GM18505 (cell line): ENCODE data around the gene LMOD3.

Source experiments
- ATAC-seq: cut with Tn5 transposase; IDR thresholded peaks from one replicate; pipeline ENCODE4 v1.9.1; 2021; ENCODE audit not compliant: unreplicated experiment
- POLR2A ChIP-seq: IDR thresholded peaks from 4 replicates; pipeline ENCODE4 v1.6.1; 2011; ENCODE audit warnings: borderline replicate concordance; ENCODE audit not compliant: insufficient read depth, insufficient read length; ENCODE audit errors: extremely low read depth

LMOD3 gene

DNA sequence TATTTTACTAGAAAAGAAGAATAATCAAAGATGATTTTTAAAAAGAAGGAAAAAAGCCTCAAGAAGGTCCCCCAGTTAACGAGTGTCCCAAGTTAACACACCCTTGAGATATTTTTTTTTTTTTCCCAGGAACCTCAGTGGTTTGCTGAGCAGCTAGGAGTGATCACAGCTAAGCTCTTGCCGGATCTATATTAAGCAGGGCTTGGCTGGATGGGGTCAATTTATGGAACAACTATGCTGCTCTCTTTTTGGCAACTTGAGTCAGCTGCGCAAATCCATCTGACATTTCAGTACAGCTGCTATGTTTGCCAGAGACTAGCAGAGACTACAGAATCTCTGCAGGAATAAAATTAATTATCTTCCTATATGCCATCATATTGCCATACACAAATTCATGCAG, at the start of gene LMOD3:
TSS of gene LMOD3 (minus strand) at position 193 of the 400 bp plus-strand sequence. CDS start 209 bp downstream, outside the sequence.
- no peak for TF ChIP-seq POLR2A
- ATAC-seq: no peak

DNA sequence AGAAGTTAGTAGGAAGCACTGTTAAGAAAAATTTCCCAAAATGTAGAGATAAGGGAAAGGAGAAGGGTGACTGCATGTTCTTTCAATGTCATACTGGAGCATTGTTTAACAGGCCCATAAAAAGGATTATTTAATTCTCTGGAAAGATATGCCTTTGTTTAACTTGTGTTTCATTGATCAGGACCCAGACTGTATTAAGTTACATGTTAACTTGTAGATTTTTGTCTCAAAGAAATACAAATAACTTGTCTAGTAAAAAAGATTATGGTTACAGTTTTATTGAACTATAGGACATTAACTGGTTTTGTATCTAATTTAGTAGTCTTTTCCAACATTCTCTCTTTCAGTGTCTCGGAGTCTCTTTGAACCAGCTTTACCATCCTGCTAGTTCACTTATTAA, 49.7 kb upstream of the LMOD3 start:
- ATAC-seq: no peak
- TF ChIP-seq POLR2A: no peak

DNA sequence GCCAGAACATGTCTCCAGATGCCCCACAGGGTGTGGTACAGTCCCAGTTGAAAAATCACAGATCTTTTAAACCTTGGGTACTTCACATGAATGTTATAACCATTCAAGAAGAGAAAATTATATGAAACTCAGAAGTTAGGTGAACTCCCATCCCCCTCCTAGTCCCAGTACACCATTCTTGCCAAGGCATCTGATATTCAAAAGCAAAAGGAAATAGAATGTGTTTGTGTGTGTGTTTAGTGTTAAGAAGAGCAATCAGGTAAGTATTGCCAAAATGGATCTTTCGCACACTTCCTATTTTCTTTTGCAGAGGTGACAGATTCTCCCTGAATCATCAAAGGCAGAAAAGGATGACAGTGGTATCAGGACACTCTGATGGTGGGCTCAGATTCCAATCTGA, 44.1 kb upstream of the LMOD3 start:
- no peak for TF ChIP-seq POLR2A
- no peak for ATAC-seq

DNA sequence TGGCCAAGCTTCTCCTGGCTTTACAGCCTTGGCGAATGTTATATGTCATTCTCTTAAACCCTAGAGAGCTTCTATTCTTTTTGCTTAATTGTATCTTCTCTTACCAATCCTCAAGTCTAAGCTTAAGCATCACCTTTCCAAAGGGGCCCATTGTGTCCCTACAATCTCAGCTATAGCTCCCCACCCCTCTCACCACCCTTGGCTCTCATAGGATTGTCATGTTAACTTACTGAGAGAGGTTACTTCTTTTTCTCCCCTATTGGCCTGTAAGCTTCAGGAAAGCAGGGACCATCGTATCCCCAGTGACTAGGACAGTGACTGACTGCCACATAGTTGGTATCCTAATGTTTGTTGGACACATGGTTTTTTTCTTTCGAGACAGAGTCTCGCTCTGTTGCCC, 43.3 kb upstream of the LMOD3 start:
- TF ChIP-seq POLR2A: no peak
- no peak for ATAC-seq

DNA sequence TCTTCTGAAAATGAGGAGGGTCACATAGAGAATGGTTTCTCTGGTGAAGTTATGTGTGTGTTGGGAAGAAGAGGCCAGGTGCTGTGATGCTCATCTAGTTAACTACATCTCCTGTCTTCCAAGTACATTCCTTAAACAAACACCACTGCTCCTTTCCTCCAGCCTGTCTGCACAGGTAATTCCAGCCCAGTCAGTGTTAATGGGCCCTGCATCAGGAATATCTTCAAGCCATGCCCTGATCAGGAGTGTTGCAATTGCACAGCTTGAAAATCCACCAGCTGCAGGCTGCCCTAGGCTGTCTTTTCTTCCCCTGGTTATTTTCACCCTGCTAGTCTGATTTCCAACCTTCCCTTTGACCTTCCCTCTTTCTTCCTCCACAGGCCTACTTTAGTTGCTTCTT, 41.9 kb upstream of the LMOD3 start:
- no peak for ATAC-seq
- no peak for TF ChIP-seq POLR2A

DNA sequence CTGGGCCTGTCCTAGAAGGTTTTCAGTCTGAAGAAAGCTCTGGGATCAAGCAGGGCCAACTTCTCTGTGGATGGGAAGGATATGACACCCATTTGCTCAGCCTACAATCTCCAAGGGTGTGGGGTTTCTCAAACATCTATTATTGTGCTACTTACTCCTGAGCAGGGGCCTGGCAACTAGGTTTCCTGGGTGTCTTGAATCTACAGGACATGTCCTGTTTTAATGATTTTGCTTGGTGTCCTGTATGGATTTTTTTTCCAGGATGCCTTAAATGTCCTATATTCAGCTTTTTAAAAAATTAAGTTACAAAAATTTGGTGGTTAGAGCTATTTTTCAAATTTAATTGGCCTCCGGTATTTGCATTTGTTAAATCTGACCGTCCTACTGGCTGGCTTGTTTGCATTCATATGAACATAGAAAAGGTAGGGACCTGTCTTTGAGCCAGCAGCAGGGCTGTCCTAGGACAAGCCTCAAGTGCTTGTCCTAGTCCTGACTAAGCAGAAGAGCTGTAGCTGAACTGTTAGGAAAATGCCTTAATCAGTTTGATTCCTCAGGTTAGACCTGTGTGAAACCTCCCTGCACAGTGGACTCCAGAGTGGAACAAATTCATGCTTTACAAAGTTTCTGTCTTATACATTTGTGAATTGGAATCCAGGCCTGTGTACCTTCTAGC, 40.0 kb upstream of the LMOD3 start:
- TF ChIP-seq POLR2A: no peak
- no peak for ATAC-seq

DNA sequence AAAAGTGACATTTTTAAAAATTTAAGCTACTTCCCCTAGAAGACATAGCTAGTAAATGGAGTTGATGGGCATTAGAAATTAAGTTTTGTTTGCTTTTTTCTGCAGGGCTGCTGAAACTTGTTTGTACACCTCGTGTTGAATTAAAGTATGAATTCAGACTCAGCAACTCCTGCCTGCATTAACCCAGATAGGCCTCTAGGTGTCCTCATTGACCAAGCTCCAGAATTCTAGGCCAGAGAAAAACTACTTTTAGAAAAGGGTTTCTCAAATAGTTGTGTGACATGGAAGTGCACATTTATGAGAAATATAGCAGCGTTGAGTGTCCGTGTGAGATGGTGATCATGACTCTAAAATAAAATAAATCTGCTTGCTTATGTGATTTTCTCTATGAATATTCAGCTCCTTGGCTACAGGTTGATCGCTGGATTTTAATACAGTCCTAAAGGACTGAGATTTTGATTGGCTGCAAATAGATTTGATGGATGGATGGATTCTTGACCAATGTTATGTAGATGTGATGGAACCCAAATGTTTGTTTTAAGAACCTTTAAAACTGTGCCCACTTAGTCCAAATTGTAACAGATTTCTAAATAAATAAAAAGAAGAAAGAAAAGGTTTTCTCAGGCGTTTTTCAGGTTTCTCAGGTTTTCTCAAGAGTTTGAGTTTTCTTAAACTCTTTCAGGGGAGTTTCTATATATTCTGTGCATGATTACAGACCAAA, 39.4 kb upstream of the LMOD3 start:
- no peak for TF ChIP-seq POLR2A
- no peak for ATAC-seq

DNA sequence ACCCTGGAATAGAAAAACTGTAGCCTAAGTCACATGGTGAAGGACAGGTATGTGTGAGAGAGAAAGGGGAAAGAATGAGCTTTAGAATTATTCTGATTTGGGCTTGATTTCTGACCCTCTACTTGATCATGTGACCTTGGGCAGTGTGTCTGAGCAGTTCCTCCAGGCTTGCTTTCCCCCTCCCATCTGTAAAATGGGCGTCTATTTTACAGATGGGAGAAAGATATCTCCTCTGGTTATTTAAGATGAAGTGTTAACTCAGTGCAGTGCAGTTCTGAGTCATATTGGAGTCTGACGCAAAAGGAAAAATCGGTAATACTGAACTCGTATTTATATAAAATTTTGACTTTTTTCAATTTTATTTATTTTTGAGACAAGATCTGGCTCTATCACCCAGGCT, 38.1 kb upstream of the LMOD3 start:
- TF ChIP-seq POLR2A: no peak

DNA sequence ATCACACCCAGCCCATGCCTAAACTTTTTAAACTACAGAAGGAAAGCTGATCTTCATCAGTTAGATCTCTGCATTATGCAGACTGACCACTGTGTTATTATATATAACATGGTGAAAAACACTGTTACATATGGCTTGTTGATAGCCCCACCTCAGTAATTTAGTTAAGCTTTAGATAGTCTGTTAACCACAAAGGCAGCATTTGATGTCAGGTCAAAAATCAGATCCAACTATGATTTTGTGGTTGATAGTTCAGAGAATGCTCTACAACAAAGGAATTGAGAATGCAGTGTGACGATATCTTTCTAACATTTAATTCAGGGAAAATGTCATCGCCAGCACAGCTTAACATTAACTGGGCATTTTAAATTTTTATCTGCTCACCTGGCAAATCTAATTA, 37.7 kb upstream of the LMOD3 start:
- ATAC-seq: no peak
- no peak for TF ChIP-seq POLR2A

More for the DNA sequence above, 38.1 kb upstream of the LMOD3 start:
- no peak for ATAC-seq

DNA sequence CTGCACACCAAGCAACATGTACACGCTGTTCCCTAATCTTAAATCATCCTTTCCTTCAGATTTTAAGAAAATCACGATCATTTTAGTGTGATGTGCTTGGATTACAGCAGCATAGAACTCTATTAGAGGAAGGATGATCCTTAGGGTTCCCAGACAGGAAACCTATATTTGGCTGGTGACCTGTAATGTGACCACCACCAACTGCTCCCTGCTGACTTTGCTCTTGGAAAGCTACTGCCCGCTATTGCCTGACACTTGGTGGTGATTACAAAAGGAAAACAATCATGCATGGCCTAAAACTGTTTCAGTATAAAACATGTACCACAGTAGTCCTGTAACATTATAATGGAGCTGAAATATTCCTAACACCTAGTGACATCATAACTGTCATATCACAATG, 27.2 kb upstream of the LMOD3 start:
- no peak for TF ChIP-seq POLR2A
- ATAC-seq: no peak

DNA sequence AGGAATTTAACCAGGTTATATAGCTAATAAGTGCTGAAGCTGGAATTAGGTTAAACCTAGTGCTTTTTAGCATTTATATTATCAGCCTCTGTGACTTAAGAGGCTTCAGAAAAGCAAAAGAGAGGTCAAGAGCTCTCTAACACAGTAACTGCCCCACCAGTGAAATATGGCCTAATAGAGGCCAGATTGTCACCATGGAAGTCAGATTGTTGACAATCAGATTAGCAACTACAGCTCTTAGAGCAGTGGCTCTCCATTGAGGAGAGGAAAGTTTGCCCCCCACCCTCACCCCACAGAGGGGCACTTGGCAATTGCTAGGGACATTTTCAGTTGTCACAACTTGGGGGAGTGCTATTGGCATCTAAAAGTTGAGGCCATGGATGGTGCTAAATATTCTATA, 23.3 kb upstream of the LMOD3 start:
- no peak for ATAC-seq
- TF ChIP-seq POLR2A: no peak

DNA sequence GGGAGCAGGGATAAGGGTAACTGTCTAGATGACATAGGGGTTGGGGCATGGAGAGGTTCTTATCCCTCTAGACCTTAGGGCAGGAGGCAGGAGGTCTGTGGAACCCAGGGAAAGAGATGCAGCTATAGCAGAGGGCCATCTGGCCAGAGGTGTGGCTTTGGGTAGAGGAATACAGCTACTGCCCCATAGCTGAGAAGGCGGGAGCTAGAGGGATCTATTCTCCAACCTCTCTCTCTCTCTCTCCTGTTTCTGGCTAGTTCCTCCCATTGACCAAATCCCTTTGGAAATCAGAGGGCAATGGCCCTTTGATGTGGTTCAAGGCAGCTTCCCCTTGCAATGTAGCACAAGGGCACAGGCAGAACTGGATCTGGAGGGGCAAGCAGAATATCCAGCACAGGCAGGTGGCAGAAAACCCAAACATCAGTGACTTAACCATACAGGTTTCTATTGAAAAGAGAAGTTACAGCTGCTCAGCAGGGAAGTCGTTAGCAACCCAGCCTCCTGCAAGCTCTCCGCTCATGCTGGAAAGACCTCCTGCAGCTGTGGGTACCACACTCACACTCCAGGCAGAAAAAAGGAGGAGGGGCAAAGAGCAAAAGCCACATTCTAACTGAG, 22.3 kb upstream of the LMOD3 start:
- no peak for TF ChIP-seq POLR2A
- ATAC-seq: no peak

DNA sequence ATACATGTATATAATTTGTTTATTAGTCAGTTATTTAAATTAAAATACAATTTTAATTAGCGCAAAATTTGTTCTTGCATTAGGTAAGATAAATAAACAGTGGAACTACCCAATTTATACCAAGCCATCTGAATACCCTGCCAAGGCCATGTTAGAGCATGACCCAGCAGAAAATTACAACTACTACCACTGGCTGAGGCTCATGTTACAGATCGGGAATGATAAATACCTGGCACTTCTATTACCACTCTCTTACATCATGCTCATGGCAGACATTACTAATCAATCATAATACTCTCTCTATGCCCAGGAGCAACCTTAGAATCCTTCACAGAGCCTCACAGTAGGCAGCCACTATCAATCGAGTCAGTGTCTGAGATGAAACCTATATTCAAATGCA, 21.2 kb upstream of the LMOD3 start:
- no peak for ATAC-seq
- no peak for TF ChIP-seq POLR2A
